ENCODE measurements around the gene RAET1L. TPM values are rescaled to one million over a fixed set of nuclear protein-coding genes. Genes with fewer than 3 reads are reported as not detected.

Gene RAET1L
- total and polyA plus RNA-seq, 10 of the 15 experiments (the other 5 are each of a cell fraction or from before 2014, with no cell fraction given): not detected

DNA sequence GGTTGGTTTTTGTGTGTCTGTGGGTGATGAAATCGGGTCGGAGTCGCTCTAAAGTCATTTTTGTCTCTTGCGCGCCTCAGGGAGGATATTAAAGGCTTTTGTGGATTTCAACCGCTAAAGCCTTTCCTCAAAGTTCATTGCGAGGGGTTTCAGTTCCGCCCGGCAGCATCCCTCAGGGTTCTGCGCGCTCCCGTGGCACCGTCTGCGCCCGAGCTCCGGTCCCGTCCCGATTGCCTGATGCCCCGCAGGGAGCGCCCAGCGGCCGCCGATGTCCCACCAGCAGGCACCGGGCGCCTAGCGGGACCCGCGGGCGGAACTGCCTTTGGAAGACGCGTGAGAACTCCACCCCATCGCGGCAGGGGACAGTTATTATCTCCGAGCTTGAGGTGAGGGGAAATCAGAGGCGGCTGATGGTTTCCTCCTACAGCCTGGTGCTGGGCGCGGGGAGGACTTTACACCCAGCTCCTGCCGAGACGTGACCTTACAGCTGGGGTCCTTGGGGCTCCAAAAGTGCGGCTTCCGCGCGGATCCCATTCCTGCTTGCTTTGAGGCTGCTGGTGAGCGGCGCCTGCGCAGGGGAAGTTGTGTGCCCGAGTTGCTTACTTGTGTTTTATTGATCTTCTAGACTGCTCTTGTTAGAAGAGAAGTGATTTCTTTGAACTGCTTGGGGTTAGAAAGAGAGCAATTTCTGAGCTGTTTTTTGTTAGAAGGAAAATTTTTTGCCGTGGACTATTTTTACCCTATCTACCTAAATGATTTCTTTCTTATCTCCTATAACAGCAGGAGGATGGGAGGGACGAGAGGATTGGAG is 34.5 kb downstream of the RAET1L start:
- Histone ChIP-seq H3K79me2 (ENCODE audit: control insufficient read depth, insufficient read depth, low read length) (no peaks in the 10 kb centered on the region), H3K4me3 (peak overlapping the region; percentile 49; the same call in 1 of the 2 replicates), H3K4me1 (ENCODE audit: control insufficient read depth, insufficient read depth, low read length) (peaks cover 14% of the 10 kb centered on the region), H3K4me2 (ENCODE audit: control insufficient read depth, insufficient read depth) (peak overlapping the region; percentile 79), H3K9me3 (replicated peaks; ENCODE audit: control insufficient read depth, insufficient read depth, low read length) (peaks cover 7% of the 10 kb centered on the region; the same call in 2 of the 3 replicates), H3K27me3 (replicated peaks in 1 of 2; ENCODE audit: control insufficient read depth in 2 of 2, insufficient read depth in 2 of 2, low read length in 1 of 2) (peaks cover 5 to 22% of the 10 kb centered on the region in 2 experiments), H2AFZ (ENCODE audit: control insufficient read depth, low read depth, low read length) (no peak overlapping the region), H3K27ac (ENCODE audit: control insufficient read depth, insufficient read depth) (no peak overlapping the region), H3K9ac (ENCODE audit: control insufficient read depth, insufficient read depth, low read length) (no peak overlapping the region), H4K20me1 (ENCODE audit: control insufficient read depth, insufficient read depth) (no peaks in the 10 kb centered on the region; the same call in none of the 2 replicates), H3K36me3 (ENCODE audit: control insufficient read depth in 2 of 2, insufficient read depth in 2 of 2, low read length in 1 of 2) (no peaks in the 10 kb centered on the region)
- ChIA-PET CTCF (no interaction called here), RAD21 (ENCODE audit: unreplicated experiment) (interaction anchor here (1.7 kb wide), 1 partner anchor 16 kb away, joined by 3 read pairs; no protein-coding TSS in a partner anchor), POLR2A (no interaction called here), SMC1A (ENCODE audit: uncharacterized antibody, unreplicated experiment) (no interaction called here)
- in situ Hi-C loops (cut with MboI) (no loop called here), intact Hi-C loops (cut with micrococcal nuclease; ENCODE audit: unreplicated experiment) (no loop called here)
- WGBS (ENCODE audit: insufficient coverage, insufficient replicate concordance, low lambda C conversion rate, missing lambda C conversion rate): under 1% methylated on average over 49 of the region's 49 CpGs
- peak; percentile 77 for ATAC-seq
- no peak for DNase-seq (ENCODE audit: low read depth, low spot score)
- FAIRE-seq: no peak
- no TSS peak for BruUV-seq (replicated peaks)
- TF ChIP-seq, protein P1, sequence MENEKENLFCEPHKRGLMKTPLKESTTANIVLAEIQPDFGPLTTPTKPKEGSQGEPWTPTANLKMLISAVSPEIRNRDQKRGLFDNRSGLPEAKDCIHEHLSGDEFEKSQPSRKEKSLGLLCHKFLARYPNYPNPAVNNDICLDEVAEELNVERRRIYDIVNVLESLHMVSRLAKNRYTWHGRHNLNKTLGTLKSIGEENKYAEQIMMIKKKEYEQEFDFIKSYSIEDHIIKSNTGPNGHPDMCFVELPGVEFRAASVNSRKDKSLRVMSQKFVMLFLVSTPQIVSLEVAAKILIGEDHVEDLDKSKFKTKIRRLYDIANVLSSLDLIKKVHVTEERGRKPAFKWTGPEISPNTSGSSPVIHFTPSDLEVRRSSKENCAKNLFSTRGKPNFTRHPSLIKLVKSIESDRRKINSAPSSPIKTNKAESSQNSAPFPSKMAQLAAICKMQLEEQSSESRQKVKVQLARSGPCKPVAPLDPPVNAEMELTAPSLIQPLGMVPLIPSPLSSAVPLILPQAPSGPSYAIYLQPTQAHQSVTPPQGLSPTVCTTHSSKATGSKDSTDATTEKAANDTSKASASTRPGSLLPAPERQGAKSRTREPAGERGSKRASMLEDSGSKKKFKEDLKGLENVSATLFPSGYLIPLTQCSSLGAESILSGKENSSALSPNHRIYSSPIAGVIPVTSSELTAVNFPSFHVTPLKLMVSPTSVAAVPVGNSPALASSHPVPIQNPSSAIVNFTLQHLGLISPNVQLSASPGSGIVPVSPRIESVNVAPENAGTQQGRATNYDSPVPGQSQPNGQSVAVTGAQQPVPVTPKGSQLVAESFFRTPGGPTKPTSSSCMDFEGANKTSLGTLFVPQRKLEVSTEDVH (IDR thresholded peaks at IDR 0.05; ENCODE audit: low read depth, partially characterized antibody): no peak
- TF ChIP-seq, protein P2, sequence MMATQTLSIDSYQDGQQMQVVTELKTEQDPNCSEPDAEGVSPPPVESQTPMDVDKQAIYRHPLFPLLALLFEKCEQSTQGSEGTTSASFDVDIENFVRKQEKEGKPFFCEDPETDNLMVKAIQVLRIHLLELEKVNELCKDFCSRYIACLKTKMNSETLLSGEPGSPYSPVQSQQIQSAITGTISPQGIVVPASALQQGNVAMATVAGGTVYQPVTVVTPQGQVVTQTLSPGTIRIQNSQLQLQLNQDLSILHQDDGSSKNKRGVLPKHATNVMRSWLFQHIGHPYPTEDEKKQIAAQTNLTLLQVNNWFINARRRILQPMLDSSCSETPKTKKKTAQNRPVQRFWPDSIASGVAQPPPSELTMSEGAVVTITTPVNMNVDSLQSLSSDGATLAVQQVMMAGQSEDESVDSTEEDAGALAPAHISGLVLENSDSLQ (IDR thresholded peaks at IDR 0.05): no peak
- TF ChIP-seq NR2F1 (conservative IDR thresholded peaks at IDR 0.05) (peak; percentile 34; the same call in 1 of the 2 replicates), MEF2A (IDR thresholded peaks at IDR 0.05; ENCODE audit: insufficient read depth, low read depth, low read length) (no peak), MYC (IDR thresholded peaks at IDR 0.05; ENCODE audit: insufficient read depth, insufficient read length, insufficient replicate concordance, low read length, severe bottlenecking) (no peak), ZNF24 (IDR thresholded peaks at IDR 0.05) (no peak), TCF3 (IDR thresholded peaks at IDR 0.05; ENCODE audit: borderline replicate concordance, insufficient read depth, low read depth, low read length) (no peak), CBFB (IDR thresholded peaks at IDR 0.05; ENCODE audit: low read depth) (no peak), PML (IDR thresholded peaks at IDR 0.05; ENCODE audit: low read length) (no peak), SREBF1 (IDR thresholded peaks at IDR 0.05; ENCODE audit: low read length) (no peak), TCF7 (IDR thresholded peaks at IDR 0.05; ENCODE audit: borderline replicate concordance) (no peak), PAX5 (IDR thresholded peaks at IDR 0.05; ENCODE audit: borderline replicate concordance, low read depth, low read length) (0 out of 2 replicates have a peak, but pooled peaks have one; percentile 20), HDGF (IDR thresholded peaks at IDR 0.05) (no peak), IKZF1 (conservative IDR thresholded peaks at IDR 0.05) (peak; percentile 78)
- TF ChIP-seq, protein P3, sequence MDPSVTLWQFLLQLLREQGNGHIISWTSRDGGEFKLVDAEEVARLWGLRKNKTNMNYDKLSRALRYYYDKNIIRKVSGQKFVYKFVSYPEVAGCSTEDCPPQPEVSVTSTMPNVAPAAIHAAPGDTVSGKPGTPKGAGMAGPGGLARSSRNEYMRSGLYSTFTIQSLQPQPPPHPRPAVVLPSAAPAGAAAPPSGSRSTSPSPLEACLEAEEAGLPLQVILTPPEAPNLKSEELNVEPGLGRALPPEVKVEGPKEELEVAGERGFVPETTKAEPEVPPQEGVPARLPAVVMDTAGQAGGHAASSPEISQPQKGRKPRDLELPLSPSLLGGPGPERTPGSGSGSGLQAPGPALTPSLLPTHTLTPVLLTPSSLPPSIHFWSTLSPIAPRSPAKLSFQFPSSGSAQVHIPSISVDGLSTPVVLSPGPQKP (IDR thresholded peaks at IDR 0.05; ENCODE audit: low read depth, low read length): no peak
- TF ChIP-seq, protein P4, sequence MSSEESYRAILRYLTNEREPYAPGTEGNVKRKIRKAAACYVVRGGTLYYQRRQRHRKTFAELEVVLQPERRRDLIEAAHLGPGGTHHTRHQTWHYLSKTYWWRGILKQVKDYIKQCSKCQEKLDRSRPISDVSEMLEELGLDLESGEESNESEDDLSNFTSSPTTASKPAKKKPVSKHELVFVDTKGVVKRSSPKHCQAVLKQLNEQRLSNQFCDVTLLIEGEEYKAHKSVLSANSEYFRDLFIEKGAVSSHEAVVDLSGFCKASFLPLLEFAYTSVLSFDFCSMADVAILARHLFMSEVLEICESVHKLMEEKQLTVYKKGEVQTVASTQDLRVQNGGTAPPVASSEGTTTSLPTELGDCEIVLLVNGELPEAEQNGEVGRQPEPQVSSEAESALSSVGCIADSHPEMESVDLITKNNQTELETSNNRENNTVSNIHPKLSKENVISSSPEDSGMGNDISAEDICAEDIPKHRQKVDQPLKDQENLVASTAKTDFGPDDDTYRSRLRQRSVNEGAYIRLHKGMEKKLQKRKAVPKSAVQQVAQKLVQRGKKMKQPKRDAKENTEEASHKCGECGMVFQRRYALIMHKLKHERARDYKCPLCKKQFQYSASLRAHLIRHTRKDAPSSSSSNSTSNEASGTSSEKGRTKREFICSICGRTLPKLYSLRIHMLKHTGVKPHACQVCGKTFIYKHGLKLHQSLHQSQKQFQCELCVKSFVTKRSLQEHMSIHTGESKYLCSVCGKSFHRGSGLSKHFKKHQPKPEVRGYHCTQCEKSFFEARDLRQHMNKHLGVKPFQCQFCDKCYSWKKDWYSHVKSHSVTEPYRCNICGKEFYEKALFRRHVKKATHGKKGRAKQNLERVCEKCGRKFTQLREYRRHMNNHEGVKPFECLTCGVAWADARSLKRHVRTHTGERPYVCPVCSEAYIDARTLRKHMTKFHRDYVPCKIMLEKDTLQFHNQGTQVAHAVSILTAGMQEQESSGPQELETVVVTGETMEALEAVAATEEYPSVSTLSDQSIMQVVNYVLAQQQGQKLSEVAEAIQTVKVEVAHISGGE (CRISPR knock-in tag; IDR thresholded peaks at IDR 0.05): no peak
